Neural cell (in vitro differentiated cells): ENCODE results near the gene POU2AF3.

ENCODE experiments used
- EP300 ChIP-seq: fragments of 450-650 bp; conservative IDR thresholded peaks from 2 replicates; pipeline ENCODE4 v1.6.1; 2014; ENCODE audit warnings: antibody characterized with exemption, mild to moderate bottlenecking, moderate library complexity; ENCODE audit not compliant: poor library complexity, severe bottlenecking
- EZH2 ChIP-seq: fragments of 200-600, 300-800 bp; shearing (Covaris generic), sonication (generic); IDR thresholded peaks from 2 replicates; pipeline ENCODE4 v1.6.1; 2014; ENCODE audit warnings: antibody characterized with exemption, low read length, borderline replicate concordance, mild to moderate bottlenecking; ENCODE audit not compliant: insufficient read depth, poor library complexity, severe bottlenecking
- POLR2AphosphoS5 ChIP-seq: IDR thresholded peaks from 2 replicates; pipeline ENCODE4 v1.6.1; 2012
- SMC3 ChIP-seq: fragments of 450-650 bp; conservative IDR thresholded peaks from 2 replicates; pipeline ENCODE4 v1.6.1; 2014; ENCODE audit warnings: antibody characterized with exemption, mild to moderate bottlenecking, moderate library complexity; ENCODE audit not compliant: poor library complexity
- TAF1 ChIP-seq: IDR thresholded peaks from 2 replicates; pipeline ENCODE4 v1.6.1; 2012; ENCODE audit warnings: low read depth
- TF ChIP-seq, protein P1 (sequence below): fragments of 450-650 bp; IDR thresholded peaks from 2 replicates; pipeline ENCODE4 v1.5.1; 2014; ENCODE audit warnings: antibody characterized with exemption, mild to moderate bottlenecking, moderate library complexity; ENCODE audit not compliant: poor library complexity, severe bottlenecking
- TF ChIP-seq, protein P2 (sequence below): IDR thresholded peaks from 2 replicates; pipeline ENCODE4 v1.6.1; 2012; ENCODE audit warnings: borderline replicate concordance

DNA sequence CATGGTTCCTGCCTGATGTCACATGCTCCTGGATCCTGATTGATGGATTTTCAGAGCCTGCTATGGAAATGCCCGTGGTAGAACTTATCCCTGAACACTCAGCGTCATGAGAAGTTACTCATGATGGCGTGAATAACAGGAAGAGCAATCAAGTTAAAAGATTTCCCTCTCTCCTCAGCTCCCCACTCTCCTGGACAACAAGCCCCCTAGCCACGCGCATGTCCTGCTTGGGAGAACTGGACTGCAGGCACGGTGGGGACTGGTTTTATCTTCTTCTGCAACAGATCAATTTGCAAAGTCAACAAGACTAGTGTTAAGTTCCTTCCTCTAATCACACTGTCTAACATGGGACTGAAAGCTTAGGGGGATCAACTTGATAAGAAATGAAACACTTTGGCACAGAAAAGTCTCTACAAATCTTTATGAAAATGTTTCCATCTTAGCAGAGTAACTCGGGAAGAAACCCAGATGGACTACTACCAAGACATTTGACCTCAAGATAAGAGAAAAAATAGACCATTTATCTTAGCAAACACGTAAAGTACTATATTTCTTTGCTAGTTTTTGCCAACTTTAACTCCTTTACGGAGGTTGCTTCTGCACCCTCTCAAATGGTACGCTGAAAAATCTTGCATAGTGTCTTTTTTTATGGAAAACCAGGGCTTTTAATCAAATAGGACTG, 53.2 kb downstream of the POU2AF3 start:
- TF ChIP-seq EP300 (no peak), SMC3 (no peak), EZH2 (no peak), POLR2AphosphoS5 (no peak), TAF1 (no peak)
- TF ChIP-seq, protein P1, sequence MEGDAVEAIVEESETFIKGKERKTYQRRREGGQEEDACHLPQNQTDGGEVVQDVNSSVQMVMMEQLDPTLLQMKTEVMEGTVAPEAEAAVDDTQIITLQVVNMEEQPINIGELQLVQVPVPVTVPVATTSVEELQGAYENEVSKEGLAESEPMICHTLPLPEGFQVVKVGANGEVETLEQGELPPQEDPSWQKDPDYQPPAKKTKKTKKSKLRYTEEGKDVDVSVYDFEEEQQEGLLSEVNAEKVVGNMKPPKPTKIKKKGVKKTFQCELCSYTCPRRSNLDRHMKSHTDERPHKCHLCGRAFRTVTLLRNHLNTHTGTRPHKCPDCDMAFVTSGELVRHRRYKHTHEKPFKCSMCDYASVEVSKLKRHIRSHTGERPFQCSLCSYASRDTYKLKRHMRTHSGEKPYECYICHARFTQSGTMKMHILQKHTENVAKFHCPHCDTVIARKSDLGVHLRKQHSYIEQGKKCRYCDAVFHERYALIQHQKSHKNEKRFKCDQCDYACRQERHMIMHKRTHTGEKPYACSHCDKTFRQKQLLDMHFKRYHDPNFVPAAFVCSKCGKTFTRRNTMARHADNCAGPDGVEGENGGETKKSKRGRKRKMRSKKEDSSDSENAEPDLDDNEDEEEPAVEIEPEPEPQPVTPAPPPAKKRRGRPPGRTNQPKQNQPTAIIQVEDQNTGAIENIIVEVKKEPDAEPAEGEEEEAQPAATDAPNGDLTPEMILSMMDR = no peak
- TF ChIP-seq, protein P2, sequence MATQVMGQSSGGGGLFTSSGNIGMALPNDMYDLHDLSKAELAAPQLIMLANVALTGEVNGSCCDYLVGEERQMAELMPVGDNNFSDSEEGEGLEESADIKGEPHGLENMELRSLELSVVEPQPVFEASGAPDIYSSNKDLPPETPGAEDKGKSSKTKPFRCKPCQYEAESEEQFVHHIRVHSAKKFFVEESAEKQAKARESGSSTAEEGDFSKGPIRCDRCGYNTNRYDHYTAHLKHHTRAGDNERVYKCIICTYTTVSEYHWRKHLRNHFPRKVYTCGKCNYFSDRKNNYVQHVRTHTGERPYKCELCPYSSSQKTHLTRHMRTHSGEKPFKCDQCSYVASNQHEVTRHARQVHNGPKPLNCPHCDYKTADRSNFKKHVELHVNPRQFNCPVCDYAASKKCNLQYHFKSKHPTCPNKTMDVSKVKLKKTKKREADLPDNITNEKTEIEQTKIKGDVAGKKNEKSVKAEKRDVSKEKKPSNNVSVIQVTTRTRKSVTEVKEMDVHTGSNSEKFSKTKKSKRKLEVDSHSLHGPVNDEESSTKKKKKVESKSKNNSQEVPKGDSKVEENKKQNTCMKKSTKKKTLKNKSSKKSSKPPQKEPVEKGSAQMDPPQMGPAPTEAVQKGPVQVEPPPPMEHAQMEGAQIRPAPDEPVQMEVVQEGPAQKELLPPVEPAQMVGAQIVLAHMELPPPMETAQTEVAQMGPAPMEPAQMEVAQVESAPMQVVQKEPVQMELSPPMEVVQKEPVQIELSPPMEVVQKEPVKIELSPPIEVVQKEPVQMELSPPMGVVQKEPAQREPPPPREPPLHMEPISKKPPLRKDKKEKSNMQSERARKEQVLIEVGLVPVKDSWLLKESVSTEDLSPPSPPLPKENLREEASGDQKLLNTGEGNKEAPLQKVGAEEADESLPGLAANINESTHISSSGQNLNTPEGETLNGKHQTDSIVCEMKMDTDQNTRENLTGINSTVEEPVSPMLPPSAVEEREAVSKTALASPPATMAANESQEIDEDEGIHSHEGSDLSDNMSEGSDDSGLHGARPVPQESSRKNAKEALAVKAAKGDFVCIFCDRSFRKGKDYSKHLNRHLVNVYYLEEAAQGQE = no peak
